ENCODE data around the gene PALLD. TPM values are rescaled to one million over a fixed set of nuclear protein-coding genes. Genes with fewer than 3 reads are reported as not detected.

PALLD gene
- total RNA-seq, 1 experiment from 2014 or later = 26.7 TPM

- H2AFZ ChIP-seq (ENCODE audit: low read length) = 0 out of 2 replicates have a peak overlapping the region, but pooled peaks have one; percentile 71
- intact Hi-C loops (cut with micrococcal nuclease) = no loop called here
- peaks cover 31% of the 10 kb centered on the region for H3K79me2 ChIP-seq (ENCODE audit: low read length)
- no peak for ATAC-seq
- peak overlapping the region; percentile 93; the same call in 1 of the 2 replicates for H3K4me3 ChIP-seq (ENCODE audit: low read length)
- DNase-seq = no peak
- H3K36me3 ChIP-seq (ENCODE audit: low read depth, low read length) = no peaks in the 10 kb centered on the region
- POLR2A ChIA-PET (ENCODE audit: unreplicated experiment) = no interaction called here
- no peaks in the 10 kb centered on the region; the same call in 1 of the 2 replicates for H4K20me1 ChIP-seq (ENCODE audit: low read length)
- H3K9me2 ChIP-seq (replicated peaks; ENCODE audit: low read length) = no peaks in the 10 kb centered on the region
- no peaks in the 10 kb centered on the region for H3K27me3 ChIP-seq (ENCODE audit: low read length)
- CTCF ChIA-PET = no interaction called here
- no peaks in the 10 kb centered on the region for H3F3A ChIP-seq (ENCODE audit: low read length, unreplicated experiment)
- no TSS peak for BruUV-seq (replicated peaks)
- peak overlapping the region; percentile 95 for H3K27ac ChIP-seq (ENCODE audit: low read length)
- peak overlapping the region; percentile 98 for H3K4me2 ChIP-seq (ENCODE audit: low read length)
- H3K9me3 ChIP-seq (ENCODE audit: low read length) = no peaks in the 10 kb centered on the region
- TF ChIP-seq CTCF (conservative IDR thresholded peaks at IDR 0.05; ENCODE audit: low read depth, low read length) (no peak), EZH2phosphoT487 (IDR thresholded peaks at IDR 0.05; ENCODE audit: borderline replicate concordance, low read length) (no peak), EZH2 (IDR thresholded peaks at IDR 0.05; ENCODE audit: low read length, unreplicated experiment) (no peak)
- H3K9ac ChIP-seq (ENCODE audit: low read length) = peak overlapping the region; percentile 95; the same call in 1 of the 2 replicates
- H3K4me1 ChIP-seq (ENCODE audit: insufficient read depth, low read length) = peaks cover 29% of the 10 kb centered on the region
Measured at GRCh38 chr4:168629566-168629965, 132.7 kb downstream of the PALLD start.

- TF ChIP-seq EZH2phosphoT487 (IDR thresholded peaks at IDR 0.05; ENCODE audit: borderline replicate concordance, low read length) = no peak
- TF ChIP-seq CTCF (conservative IDR thresholded peaks at IDR 0.05; ENCODE audit: low read depth, low read length) = no peak
- no peak for TF ChIP-seq EZH2 (IDR thresholded peaks at IDR 0.05; ENCODE audit: low read length, unreplicated experiment)
- no peaks in the 10 kb centered on the region for H3F3A ChIP-seq (ENCODE audit: low read length, unreplicated experiment)
- H3K4me1 ChIP-seq (ENCODE audit: insufficient read depth, low read length) = peaks cover 39% of the 10 kb centered on the region
- no peaks in the 10 kb centered on the region; the same call in 1 of the 2 replicates for H4K20me1 ChIP-seq (ENCODE audit: low read length)
- H3K9me3 ChIP-seq (ENCODE audit: low read length) = no peaks in the 10 kb centered on the region
- ChIA-PET CTCF (no interaction called here), POLR2A (ENCODE audit: unreplicated experiment) (interaction anchor here (1.2 kb wide), 1 partner anchor 439 kb away, joined by 5 read pairs; no protein-coding TSS in a partner anchor)
- H3K4me3 ChIP-seq (ENCODE audit: low read length) = peak overlapping the region; percentile 93
- peaks cover 41% of the 10 kb centered on the region for H3K79me2 ChIP-seq (ENCODE audit: low read length)
- ATAC-seq = peak; percentile 42
- peak overlapping the region; percentile 95 for H3K27ac ChIP-seq (ENCODE audit: low read length)
- peak overlapping the region; percentile 95 for H3K9ac ChIP-seq (ENCODE audit: low read length)
- H3K4me2 ChIP-seq (ENCODE audit: low read length) = peak overlapping the region; percentile 98
- H2AFZ ChIP-seq (ENCODE audit: low read length) = peak overlapping the region; percentile 71
- TSS peak; percentile 83 for BruUV-seq (replicated peaks)
- H3K9me2 ChIP-seq (replicated peaks; ENCODE audit: low read length) = no peaks in the 10 kb centered on the region
- peak; percentile 70 for DNase-seq
- intact Hi-C loops (cut with micrococcal nuclease) = loop anchor here (2.0 to 10.0 kb wide), 4 partner anchors 26 to 448 kb away; no protein-coding TSS in a partner anchor
- H3K36me3 ChIP-seq (ENCODE audit: low read depth, low read length) = no peaks in the 10 kb centered on the region
- no peaks in the 10 kb centered on the region for H3K27me3 ChIP-seq (ENCODE audit: low read length)
Measured at GRCh38 chr4:168630445-168631187, 133.8 kb downstream of the PALLD start.
